Astrocyte (in vitro differentiated cells and primary cell): ENCODE data around the gene PRKCA. TPM values are rescaled to one million over a fixed set of nuclear protein-coding genes. Genes with fewer than 3 reads are reported as not detected.

Experiments
- DNase-seq: peaks from one replicate; pipeline ENCODE4 v3.0.0-alpha.2; 2010; ENCODE audit warnings: low read depth
- FAIRE-seq: peaks from 2 replicates; lab custom pipeline; 2011; peaks lifted over from hg19 to GRCh38; lab: Jason Lieb, UNC
- H2AFZ ChIP-seq: 2 replicates; pipeline ENCODE4 v1.6.0; 2012; ENCODE audit warnings: low read depth, low read length, inconsistent platforms
- H3K27ac ChIP-seq: 2 replicates; pipeline ENCODE4 v1.5.1; 2011; ENCODE audit warnings: low read depth, low read length, inconsistent platforms
- H3K27me3 ChIP-seq: 2 replicates; pipeline ENCODE4 v1.6.0; 2011; ENCODE audit warnings: low read length, inconsistent platforms; ENCODE audit not compliant: insufficient read depth
- H3K36me3 ChIP-seq: 2 replicates; pipeline ENCODE4 v1.5.1; 2011; ENCODE audit warnings: low read length, inconsistent platforms; ENCODE audit not compliant: insufficient read depth
- H3K4me1 ChIP-seq: 2 replicates; pipeline ENCODE4 v1.5.1; 2011; ENCODE audit warnings: low read length, inconsistent platforms; ENCODE audit not compliant: insufficient read depth
- H3K4me2 ChIP-seq: 2 replicates; pipeline ENCODE4 v1.6.0; 2012; ENCODE audit warnings: low read length, inconsistent platforms
- H3K4me3 ChIP-seq: 2 replicates; pipeline ENCODE4 v1.5.1; 2011; ENCODE audit warnings: low read depth, mild to moderate bottlenecking, low read length, inconsistent platforms; ENCODE audit not compliant: insufficient read depth
- H3K79me2 ChIP-seq: 2 replicates; pipeline ENCODE4 v1.6.0; 2012; ENCODE audit warnings: mild to moderate bottlenecking, low read length, inconsistent platforms; ENCODE audit not compliant: insufficient read depth
- H3K9ac ChIP-seq: 2 replicates; pipeline ENCODE4 v1.6.0; 2012; ENCODE audit warnings: mild to moderate bottlenecking, low read length, inconsistent platforms
- H3K9me3 ChIP-seq: 2 replicates; pipeline ENCODE4 v1.5.1; 2012; ENCODE audit warnings: low read depth, mild to moderate bottlenecking, low read length, inconsistent platforms; ENCODE audit not compliant: insufficient read depth
- H4K20me1 ChIP-seq: 2 replicates; pipeline ENCODE4 v1.6.0; 2012; ENCODE audit warnings: low read length, inconsistent platforms; ENCODE audit not compliant: insufficient read depth
- H3K27ac Mint-ChIP-seq: one replicate; pipeline ENCODE4 v1.8.0; 2021; ENCODE audit warnings: mild to moderate bottlenecking, mixed read lengths; ENCODE audit not compliant: unreplicated experiment
- H3K27me3 Mint-ChIP-seq: one replicate; pipeline ENCODE4 v1.8.0; 2021; ENCODE audit warnings: low read depth, mixed read lengths; ENCODE audit not compliant: unreplicated experiment
- H3K36me3 Mint-ChIP-seq: one replicate; pipeline ENCODE4 v1.8.0; 2021; ENCODE audit warnings: low read depth, mixed read lengths; ENCODE audit not compliant: unreplicated experiment
- H3K4me1 Mint-ChIP-seq: one replicate; pipeline ENCODE4 v1.8.0; 2021; ENCODE audit warnings: low read depth, mixed read lengths; ENCODE audit not compliant: unreplicated experiment
- H3K4me3 Mint-ChIP-seq: one replicate; pipeline ENCODE4 v1.8.0; 2021; ENCODE audit warnings: mild to moderate bottlenecking, moderate library complexity, mixed read lengths; ENCODE audit not compliant: unreplicated experiment
- H3K9me3 Mint-ChIP-seq: one replicate; pipeline ENCODE4 v1.8.0; 2021; ENCODE audit warnings: mild to moderate bottlenecking, mixed read lengths; ENCODE audit not compliant: unreplicated experiment
- EZH2 ChIP-seq: IDR thresholded peaks from 2 replicates; pipeline ENCODE4 v1.6.1; 2012; ENCODE audit warnings: mild to moderate bottlenecking, low read length, inconsistent platforms; ENCODE audit not compliant: insufficient read depth
- total RNA-seq: library from RNA; stranded (reverse); gene quantifications from 2 replicates; pipeline ENCODE4 v1.2.1, GENCODE V29; 2021
- TF ChIP-seq, protein P1 (sequence below): IDR thresholded peaks from 2 replicates; pipeline ENCODE4 v1.5.1; 2011; ENCODE audit warnings: low read depth, mild to moderate bottlenecking, inconsistent platforms, low read length, moderate library complexity; ENCODE audit not compliant: insufficient read depth

PRKCA gene
- total RNA-seq, 1 donor from 2014 or later: 49.9 TPM

DNA sequence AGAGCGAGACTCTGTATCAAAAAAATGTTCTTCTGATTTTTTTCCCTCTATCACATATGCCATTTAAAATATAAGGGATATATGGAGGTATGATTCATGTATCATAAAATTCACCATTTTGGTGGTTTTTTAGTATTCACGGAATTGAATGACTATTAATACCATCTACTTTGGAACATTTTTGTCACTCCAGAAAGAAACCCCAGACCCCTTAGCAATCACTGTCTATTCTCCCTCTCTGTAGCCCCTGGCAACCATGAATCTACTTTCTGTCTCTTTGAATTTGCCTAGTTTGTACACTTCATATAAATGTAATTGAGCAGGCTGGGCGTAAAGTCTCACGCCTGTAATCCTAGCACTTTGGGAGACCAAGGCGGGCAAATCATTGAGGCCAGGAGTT lies 75.9 kb downstream of the PRKCA start:
- H3K27me3 ChIP-seq: no peaks in the 10 kb centered on the region
- Mint-ChIP-seq H3K27me3 (no peaks in the 10 kb centered on the region), H3K4me3 (no peak overlapping the region), H3K9me3 (no peaks in the 10 kb centered on the region), H3K4me1 (peaks cover 16% of the 10 kb centered on the region), H3K36me3 (no peaks in the 10 kb centered on the region), H3K27ac (peak overlapping the region; percentile 34)
- H3K4me1 ChIP-seq: peaks cover 14% of the 10 kb centered on the region
- H3K9me3 ChIP-seq: no peaks in the 10 kb centered on the region
- TF ChIP-seq, protein P1, sequence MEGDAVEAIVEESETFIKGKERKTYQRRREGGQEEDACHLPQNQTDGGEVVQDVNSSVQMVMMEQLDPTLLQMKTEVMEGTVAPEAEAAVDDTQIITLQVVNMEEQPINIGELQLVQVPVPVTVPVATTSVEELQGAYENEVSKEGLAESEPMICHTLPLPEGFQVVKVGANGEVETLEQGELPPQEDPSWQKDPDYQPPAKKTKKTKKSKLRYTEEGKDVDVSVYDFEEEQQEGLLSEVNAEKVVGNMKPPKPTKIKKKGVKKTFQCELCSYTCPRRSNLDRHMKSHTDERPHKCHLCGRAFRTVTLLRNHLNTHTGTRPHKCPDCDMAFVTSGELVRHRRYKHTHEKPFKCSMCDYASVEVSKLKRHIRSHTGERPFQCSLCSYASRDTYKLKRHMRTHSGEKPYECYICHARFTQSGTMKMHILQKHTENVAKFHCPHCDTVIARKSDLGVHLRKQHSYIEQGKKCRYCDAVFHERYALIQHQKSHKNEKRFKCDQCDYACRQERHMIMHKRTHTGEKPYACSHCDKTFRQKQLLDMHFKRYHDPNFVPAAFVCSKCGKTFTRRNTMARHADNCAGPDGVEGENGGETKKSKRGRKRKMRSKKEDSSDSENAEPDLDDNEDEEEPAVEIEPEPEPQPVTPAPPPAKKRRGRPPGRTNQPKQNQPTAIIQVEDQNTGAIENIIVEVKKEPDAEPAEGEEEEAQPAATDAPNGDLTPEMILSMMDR: no peak
- no peak for TF ChIP-seq EZH2
- H3K27ac ChIP-seq: peak overlapping the region; percentile 31
- peaks cover 65% of the 10 kb centered on the region for H3K79me2 ChIP-seq
- H3K9ac ChIP-seq: no peak overlapping the region
- DNase-seq (peak; percentile 50), FAIRE-seq (no peak)
- peak overlapping the region; percentile 40 for H3K4me2 ChIP-seq
- H2AFZ ChIP-seq: no peak overlapping the region
- H3K36me3 ChIP-seq: no peaks in the 10 kb centered on the region
- no peak overlapping the region for H3K4me3 ChIP-seq
- H4K20me1 ChIP-seq: peaks cover 39% of the 10 kb centered on the region

DNA sequence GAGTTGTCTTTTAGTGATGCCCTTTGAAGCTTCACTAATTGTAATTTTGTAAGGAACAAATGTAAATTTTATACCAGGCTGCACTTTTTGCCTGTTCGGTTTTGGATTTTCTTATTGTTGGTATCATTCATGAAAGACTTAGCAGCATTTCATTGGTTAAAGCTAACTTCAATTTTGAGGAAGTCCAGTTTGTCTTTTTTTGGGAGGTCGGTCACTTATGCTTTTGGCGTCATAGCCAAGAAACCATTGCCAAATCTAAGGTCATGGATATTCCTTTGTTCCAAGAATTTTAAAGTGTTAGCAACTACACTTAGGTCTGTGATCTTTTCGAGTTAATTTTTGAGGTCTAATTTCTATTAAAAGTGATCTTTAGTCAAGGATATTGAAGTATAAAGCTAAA lies 77.1 kb downstream of the PRKCA start:
- Histone ChIP-seq H3K79me2 (peaks cover 61% of the 10 kb centered on the region), H4K20me1 (peaks cover 26% of the 10 kb centered on the region)

DNA sequence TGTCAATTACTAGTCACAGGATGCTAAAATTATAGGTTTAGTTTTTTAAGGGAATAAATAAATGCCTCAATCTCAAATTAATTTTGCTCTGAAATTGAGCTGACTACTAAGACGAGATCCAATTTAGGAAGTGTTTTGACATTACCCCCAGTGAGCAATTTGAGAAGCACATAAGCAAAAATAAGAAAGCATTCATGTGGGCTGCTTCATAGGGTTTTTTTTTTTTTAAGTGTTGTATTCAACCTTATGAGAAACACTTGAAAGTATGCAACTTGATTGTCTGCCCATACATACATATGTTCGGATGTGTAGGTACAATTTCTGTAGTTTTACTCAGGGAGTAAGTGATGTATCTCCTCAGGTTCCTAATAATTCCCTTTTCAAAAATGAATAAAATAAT lies 77.6 kb downstream of the PRKCA start:
- no peak for TF ChIP-seq EZH2
- TF ChIP-seq, protein P1: no peak
- Histone ChIP-seq H3K9me3 (no peaks in the 10 kb centered on the region), H4K20me1 (peaks cover 25% of the 10 kb centered on the region), H3K36me3 (no peaks in the 10 kb centered on the region), H3K4me2 (no peak overlapping the region), H3K79me2 (peaks cover 60% of the 10 kb centered on the region), H3K27me3 (no peaks in the 10 kb centered on the region), H3K9ac (no peak overlapping the region), H3K4me3 (no peak overlapping the region), H2AFZ (no peak overlapping the region), H3K27ac (no peak overlapping the region), H3K4me1 (peaks cover 7% of the 10 kb centered on the region)
- Mint-ChIP-seq H3K36me3 (no peaks in the 10 kb centered on the region), H3K27me3 (no peaks in the 10 kb centered on the region), H3K9me3 (no peaks in the 10 kb centered on the region), H3K4me1 (peaks cover 9% of the 10 kb centered on the region), H3K4me3 (no peak overlapping the region), H3K27ac (no peak overlapping the region)
- FAIRE-seq: no peak
- no peak for DNase-seq

More for the DNA sequence above, 77.1 kb downstream of the PRKCA start:
- Histone ChIP-seq H3K4me1 (peaks cover 11% of the 10 kb centered on the region), H3K27ac (no peak overlapping the region), H3K4me2 (no peak overlapping the region), H3K4me3 (no peak overlapping the region), H3K27me3 (no peaks in the 10 kb centered on the region), H3K36me3 (no peaks in the 10 kb centered on the region), H3K9ac (no peak overlapping the region), H2AFZ (no peak overlapping the region), H3K9me3 (no peaks in the 10 kb centered on the region)
- Mint-ChIP-seq H3K36me3 (no peaks in the 10 kb centered on the region), H3K4me1 (peaks cover 13% of the 10 kb centered on the region), H3K4me3 (no peak overlapping the region), H3K27ac (no peak overlapping the region), H3K9me3 (no peaks in the 10 kb centered on the region), H3K27me3 (no peaks in the 10 kb centered on the region)
- DNase-seq: no peak
- FAIRE-seq: no peak
- TF ChIP-seq EZH2: no peak
- TF ChIP-seq, protein P1: no peak
